HEK293T (cell line): ENCODE measurements around the gene SPDYC.

Experiments used
- BHLHE40 ChIP-seq: fragments of 450-650 bp; IDR thresholded peaks from 2 replicates; pipeline ENCODE4 v1.6.1; 2016; ENCODE audit warnings: mild to moderate bottlenecking, moderate library complexity, borderline replicate concordance
- NFRKB ChIP-seq: fragments of 450-650 bp; IDR thresholded peaks from 2 replicates; pipeline ENCODE4 v1.6.1; 2016; ENCODE audit warnings: mild to moderate bottlenecking, moderate library complexity
- SP1 ChIP-seq: fragments of 450-650 bp; IDR thresholded peaks from 2 replicates; pipeline ENCODE4 v1.6.1; 2017

DNA sequence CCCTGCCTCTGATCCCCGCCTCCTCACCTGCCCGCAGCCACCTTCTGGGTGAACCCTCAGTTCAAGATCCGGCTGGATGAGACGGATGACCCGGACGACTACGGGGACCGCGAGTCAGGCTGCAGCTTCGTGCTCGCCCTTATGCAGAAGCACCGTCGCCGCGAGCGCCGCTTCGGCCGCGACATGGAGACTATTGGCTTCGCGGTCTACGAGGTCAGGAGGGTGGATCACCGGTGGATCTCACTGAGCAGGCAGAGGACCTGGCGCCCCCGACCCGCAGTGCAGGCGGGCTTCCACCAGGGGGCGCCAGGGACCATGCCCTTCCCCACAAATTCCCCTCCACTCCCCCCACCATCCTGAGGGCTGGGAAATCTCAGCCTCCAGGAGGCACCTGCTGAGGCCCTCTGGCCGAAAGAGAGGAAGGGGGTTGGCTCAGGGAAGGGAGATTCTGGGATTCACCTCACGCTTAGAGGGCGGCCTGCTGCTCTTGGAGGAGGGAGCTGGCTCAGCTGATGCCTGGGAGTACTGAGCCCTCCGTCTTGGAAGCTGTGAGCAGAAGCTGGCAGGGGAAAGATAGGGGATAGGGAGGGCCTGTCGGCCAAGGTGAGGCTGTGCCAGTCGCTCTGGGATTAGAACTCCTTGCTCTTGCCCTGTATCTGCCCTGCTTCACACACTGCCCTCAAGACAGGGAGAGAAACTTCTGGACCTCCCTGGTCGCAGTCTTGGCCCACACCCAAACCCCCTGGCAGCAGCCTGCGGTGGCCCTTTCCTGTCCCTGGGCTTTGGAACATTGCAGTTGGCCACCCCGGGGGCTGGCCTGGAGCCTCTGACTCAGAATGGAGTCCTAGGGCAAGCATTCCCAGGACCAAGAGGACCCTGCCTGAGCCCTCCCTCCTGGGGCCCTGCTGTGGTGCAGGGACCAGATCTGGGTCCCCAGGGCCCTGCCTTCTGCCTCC lies 34.9 kb downstream of the SPDYC start:
- TF ChIP-seq BHLHE40 (no peak), SP1 (no peak), NFRKB (no peak)
